DMS153 treated with DMSO at 0.1 percent for 48 hours (cell line): Measurements from ENCODE around the gene IL20RA.

Experiments used
- DNase-seq: peaks from one replicate; lab custom pipeline; 2025; ENCODE audit not compliant: unreplicated experiment; lab: John Stamatoyannopoulos, UW

IL20RA gene

GRCh38 chr6:137010128-137010718, 34.5 kb downstream of the IL20RA start:
- no peak for DNase-seq

- no peak for DNase-seq
Observed at GRCh38 chr6:137008204-137008603, 36.6 kb downstream of the IL20RA start.

GRCh38 chr6:137006056-137006455, 38.7 kb downstream of the IL20RA start:
- no peak for DNase-seq

DNA sequence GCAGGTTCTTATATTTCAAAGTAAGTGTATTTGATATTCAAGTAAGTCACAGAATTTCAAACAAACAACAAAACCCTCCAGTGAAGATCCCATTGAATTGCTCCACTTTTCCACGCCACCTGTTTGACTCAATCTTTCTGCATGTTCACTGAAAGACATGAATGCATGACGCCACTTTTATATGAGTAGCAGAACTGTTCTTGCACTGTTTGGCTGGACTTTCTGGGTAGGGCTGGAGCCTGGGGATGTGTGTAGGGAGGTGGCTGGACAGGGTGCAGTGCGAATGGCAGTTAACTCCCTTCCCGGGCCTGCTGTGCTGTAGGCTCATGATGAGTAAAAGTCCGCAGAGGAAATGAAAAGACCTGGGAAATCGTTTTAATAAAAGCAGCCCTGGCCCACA, 39.7 kb downstream of the IL20RA start:
- no peak for DNase-seq

GRCh38 chr6:137002505-137002904, 42.3 kb downstream of the IL20RA start:
- peak; percentile 36 for DNase-seq

DNA sequence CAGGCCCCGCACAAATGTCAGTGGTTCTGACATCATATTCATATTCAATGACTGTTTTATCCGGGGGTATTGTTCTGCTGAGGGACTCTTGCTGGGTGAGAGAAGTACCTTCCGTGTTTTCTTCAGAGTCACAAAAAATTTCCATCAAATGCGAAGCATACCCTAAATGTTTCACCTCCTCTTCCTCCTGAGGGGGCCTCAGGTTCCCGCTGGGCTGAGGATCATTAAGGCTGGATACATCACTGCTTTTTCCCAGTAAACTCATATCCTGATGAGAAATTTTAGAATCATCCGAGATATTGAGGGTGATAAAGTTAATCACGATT, 42.8 kb downstream of the IL20RA start:
- no peak for DNase-seq

DNA sequence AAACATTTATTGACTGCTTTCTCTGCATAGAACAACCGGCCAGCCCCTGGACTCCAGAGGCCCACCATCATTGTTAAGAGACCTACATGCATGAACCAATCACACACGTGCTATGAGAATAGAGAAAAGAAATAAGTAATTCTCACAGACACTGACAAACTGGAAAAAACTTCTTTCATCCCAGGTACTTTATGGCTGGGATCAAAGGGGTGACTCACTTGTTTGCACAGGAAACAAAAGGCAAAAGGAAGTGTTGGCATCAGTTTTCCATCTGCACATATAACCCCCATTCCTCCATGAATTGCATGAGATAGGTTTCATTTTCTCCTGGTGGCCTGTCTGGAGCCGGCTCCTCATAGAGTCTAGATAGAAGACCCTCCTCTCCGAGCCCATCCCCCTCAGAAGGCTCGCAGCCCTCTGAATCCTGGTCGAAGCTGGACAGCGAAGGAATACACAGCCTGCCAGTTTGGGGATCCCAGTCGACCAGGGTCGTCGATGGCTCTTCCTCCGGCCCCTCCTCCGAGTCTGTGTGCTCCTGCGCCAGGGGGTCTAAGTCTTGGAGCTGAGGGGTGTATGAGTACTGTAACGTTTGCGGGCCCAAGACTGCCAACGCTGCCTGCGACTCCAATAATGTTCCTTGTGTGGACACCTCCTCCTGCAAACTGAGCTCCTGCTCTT, 43.3 kb downstream of the IL20RA start:
- peak; percentile 81 for DNase-seq

GRCh38 chr6:137000825-137001224, 43.9 kb downstream of the IL20RA start:
- no peak for DNase-seq

- DNase-seq, result no peak
Observed at GRCh38 chr6:136995521-136995920, 49.2 kb downstream of the IL20RA start.

- DNase-seq, result peak; percentile 92
Observed at GRCh38 chr6:136994782-136995181, 50.0 kb downstream of the IL20RA start.

GRCh38 chr6:136992113-136992512, 52.7 kb downstream of the IL20RA start:
- DNase-seq, result no peak

GRCh38 chr6:136991646-136992045, 53.1 kb downstream of the IL20RA start:
- no peak for DNase-seq

DNA sequence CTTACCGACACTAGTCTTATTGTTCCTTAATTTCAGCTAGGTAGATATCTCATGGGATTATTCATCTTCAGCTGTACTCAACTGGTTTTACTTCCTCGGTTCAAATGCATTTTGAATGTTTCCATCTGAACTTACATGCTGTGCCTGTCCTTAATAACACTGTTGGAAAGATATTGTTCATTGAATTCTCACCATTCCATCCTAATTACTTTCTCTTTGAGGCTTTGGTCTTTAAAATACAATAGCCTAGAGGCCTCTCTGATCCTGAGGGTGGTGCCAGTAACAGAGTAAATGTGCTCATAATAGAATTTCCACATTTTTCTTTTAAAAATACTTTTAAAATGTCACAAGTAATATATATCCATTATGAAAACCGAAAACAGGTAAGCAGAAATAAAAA, 54.0 kb downstream of the IL20RA start:
- DNase-seq, result no peak

GRCh38 chr6:136990242-136990578, 54.6 kb downstream of the IL20RA start:
- no peak for DNase-seq

DNA sequence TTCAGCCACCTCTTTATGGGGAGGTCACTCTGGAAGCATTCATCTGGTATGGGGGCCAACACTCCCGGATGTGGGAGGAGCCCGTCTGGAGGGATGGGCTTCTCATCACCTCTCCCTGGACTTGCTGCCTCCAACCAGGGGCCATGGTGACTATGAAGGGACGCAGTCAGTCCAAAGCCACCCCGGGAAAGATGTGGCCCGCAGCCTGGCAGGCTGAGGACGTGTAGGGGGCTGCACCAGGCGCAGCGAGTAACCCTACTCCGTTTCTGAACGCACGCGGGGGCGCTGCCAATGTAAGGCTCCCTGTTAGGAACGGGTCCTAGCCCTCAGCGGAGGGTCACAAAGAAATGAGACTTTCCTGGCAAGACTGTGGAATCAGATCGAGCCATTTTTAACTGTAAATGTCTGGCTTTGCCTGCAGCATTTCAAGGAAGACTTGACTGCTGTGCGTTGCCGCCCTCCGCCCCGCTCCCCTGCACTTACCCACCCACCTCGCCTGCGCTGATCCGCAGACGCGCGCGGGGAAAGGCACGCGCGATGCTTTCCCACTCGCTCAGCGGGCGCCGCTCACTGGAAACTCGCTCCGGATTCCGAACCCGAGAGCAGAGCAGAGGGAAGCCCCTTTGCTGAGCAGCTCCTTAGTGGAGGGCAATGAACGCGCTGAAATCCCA, 55.1 kb downstream of the IL20RA start:
- DNase-seq, result peak; percentile 52

DNA sequence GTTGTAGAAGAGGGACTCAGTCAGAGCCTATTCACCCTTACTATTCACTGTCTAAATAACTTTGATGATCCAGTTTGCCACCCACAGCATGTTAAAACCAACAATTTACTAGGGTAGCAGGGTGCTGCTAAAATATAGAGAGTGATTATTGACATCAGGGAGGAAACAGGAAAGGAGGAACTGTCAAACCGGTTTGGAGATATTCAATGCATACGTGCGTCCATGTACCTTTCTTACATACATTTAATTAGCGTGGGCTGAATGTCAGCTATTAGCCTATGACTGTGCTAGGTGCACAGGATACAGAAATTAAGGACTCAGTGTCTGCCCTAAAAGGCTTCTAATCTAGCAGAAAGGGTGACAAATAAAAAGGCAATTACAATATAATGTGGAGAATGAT, 57.2 kb downstream of the IL20RA start:
- peak; percentile 63 for DNase-seq

DNA sequence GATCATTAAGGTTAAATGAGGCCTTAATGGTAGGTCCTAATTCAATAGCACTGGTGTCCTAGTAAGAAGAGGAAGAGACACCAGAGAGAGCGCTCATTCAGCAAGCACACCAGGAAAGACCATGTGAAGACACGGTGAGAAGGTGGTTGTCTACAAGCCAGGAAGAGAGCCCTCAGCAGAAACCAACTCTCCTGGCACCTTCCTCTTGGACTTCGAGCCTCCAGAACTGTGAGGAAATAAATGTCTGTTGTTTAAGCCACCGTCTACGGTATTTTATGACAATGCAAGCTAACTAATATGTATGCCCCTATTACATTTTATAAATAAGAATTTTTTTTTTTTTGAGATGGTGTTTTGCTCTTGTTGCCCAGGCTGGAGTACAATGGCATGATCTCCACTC, 59.3 kb downstream of the IL20RA start:
- no peak for DNase-seq

DNA sequence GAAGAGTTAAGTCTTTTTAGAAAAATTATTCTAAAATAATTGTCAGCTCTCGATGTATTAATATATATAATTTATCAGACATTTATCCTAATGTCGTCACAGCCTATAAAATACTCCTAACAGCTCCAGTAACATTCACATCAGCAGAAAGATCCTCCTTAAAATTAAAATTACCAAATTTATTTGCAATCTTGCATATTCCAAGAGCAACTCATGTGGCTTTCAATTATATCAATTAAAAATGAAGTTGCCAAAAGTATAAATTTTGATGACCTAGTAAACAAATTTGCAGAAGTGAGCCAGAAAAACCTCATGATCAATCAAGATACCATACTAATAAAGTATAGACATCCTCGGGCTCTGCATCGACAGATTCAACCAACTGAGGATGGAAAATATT, 60.2 kb downstream of the IL20RA start:
- no peak for DNase-seq

DNA sequence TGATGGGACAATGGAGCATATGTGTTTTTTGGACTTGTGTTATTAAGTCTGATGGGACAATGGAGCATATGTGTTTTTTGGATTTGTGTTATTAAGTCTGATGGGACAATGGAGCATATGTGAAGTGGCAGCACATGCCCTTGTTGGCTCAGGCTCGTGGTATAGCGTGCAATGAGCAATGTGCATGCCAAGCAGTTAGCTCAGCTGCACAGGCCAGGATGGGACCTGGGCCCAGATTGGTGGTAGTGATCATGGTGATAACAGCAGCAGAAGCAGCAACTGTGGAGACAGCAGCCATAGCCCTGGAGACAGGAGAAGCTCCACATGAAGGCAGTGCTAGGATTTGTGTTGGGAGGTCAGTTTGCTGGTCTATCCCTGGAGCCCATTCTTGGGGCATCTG, 61.1 kb downstream of the IL20RA start:
- no peak for DNase-seq

DNA sequence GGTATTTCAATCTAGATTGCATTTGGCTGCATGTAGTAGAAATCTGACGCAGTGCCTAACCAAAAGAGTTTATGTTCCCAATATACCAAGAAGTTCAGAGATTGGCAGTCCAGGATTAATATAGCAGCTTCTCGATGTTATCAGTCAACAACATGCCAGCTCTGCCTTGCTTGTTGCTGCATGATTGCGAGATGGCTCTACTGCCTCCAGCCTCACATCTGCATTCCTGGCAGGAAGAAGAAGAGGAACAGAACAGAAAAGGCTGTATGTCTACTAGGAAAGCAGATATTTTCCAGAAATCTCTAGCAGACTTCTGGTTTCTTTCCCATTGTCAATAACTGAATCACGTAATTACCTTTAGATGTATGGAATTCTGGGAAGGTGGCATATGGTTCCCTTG, 61.8 kb downstream of the IL20RA start:
- DNase-seq, result no peak

GRCh38 chr6:136980070-136980469, 64.7 kb downstream of the IL20RA start:
- DNase-seq, result no peak

DNA sequence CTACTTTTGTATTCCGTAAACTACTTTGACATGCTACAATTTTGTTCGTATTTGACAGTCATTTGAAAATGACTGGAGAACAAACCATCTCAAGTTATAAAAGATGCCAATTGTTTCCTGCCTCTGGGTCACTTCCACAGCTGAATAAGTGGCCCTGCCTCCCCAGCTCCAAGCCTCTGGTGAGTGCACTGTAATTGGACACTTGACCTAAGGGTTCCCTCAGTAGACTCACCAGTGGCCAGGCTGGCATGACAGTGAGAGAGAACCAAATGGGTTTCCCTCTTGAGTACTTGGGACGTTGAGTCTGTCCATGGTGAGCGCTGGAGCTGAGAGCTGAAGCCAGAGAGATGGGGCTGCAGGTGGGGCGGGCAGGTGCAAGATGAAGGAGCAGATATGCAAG, 65.6 kb downstream of the IL20RA start:
- no peak for DNase-seq

GRCh38 chr6:136977075-136977474, 67.7 kb downstream of the IL20RA start:
- no peak for DNase-seq
